Chondrocyte (in vitro differentiated cells): ENCODE measurements around the gene PPP2R2D. TPM values are rescaled to one million over a fixed set of nuclear protein-coding genes. Genes with fewer than 3 reads are reported as not detected.
A peak's percentile ranks its signal among the peaks of the same experiment; 100 is the strongest.

ENCODE experiments used
- DNase-seq: peaks from one replicate; pipeline ENCODE4 v3.0.0; 2021; ENCODE audit warnings: mixed read lengths, low spot score
- H3K27ac Mint-ChIP-seq: one replicate; pipeline ENCODE4 v1.8.0; 2021; ENCODE audit warnings: mild to moderate bottlenecking, moderate library complexity, mixed read lengths; ENCODE audit not compliant: unreplicated experiment
- H3K27me3 Mint-ChIP-seq: 2 replicates; pipeline ENCODE4 v1.8.0; 2021; ENCODE audit warnings: low read depth, mixed read lengths
- H3K36me3 Mint-ChIP-seq: 2 replicates; pipeline ENCODE4 v1.8.0; 2021; ENCODE audit warnings: low read depth, mixed read lengths
- H3K4me1 Mint-ChIP-seq: 2 replicates; pipeline ENCODE4 v1.8.0; 2021; ENCODE audit warnings: low read depth, mild to moderate bottlenecking, mixed read lengths
- H3K4me3 Mint-ChIP-seq: one replicate; pipeline ENCODE4 v1.8.0; 2021; ENCODE audit warnings: mild to moderate bottlenecking, moderate library complexity, mixed read lengths; ENCODE audit not compliant: unreplicated experiment
- H3K9me3 Mint-ChIP-seq: 2 replicates; pipeline ENCODE4 v1.8.0; 2021; ENCODE audit warnings: low read depth, mixed read lengths
- total RNA-seq: library from RNA; stranded (reverse); gene quantifications from 3 replicates; pipeline ENCODE4 v1.2.1, GENCODE V29; 2021
- TF ChIP-seq, protein P1 (sequence below): fragments of 200-600 bp; sonication (generic); IDR thresholded peaks from 2 replicates; pipeline ENCODE4 v1.5.0; 2021; ENCODE audit warnings: antibody characterized with exemption, mild to moderate bottlenecking, moderate library complexity

PPP2R2D gene
- total RNA-seq, 1 donor from 2014 or later, result 24.3 TPM

DNA sequence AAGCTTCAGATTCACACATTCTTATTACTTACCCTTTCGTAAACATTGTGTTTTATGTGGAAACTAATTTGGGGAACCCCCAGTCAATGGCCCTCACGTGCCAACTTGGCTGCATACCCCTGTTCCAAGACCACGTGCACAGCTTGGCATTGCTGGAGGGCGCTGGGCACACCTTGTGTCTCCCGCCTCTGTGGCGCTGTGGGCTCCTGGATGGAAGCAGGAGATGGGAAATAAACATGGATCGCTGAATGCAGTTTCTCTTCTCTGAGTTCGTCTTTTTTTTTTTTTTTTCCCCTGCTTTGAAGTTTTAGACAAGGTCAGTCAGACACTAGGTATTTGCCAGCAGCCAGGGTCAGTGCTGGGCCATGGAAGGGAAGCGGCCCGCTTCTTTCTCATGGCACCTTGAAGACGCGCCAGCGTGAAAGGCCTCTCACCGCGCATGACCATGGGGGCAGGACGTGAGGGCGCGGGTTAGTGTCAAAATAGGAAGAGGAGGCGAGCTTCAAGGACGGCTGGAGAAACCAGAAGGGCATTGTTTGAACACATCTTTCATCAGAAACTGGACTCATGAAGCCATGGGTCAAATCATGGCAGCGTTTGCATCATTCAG is 53.7 kb downstream of the PPP2R2D start:
- TF ChIP-seq, protein P1, sequence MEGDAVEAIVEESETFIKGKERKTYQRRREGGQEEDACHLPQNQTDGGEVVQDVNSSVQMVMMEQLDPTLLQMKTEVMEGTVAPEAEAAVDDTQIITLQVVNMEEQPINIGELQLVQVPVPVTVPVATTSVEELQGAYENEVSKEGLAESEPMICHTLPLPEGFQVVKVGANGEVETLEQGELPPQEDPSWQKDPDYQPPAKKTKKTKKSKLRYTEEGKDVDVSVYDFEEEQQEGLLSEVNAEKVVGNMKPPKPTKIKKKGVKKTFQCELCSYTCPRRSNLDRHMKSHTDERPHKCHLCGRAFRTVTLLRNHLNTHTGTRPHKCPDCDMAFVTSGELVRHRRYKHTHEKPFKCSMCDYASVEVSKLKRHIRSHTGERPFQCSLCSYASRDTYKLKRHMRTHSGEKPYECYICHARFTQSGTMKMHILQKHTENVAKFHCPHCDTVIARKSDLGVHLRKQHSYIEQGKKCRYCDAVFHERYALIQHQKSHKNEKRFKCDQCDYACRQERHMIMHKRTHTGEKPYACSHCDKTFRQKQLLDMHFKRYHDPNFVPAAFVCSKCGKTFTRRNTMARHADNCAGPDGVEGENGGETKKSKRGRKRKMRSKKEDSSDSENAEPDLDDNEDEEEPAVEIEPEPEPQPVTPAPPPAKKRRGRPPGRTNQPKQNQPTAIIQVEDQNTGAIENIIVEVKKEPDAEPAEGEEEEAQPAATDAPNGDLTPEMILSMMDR, result no peak
- Mint-ChIP-seq H3K27me3 (no peaks in the 10 kb centered on the region), H3K36me3 (peaks cover 25% of the 10 kb centered on the region), H3K27ac (no peak overlapping the region), H3K9me3 (no peaks in the 10 kb centered on the region), H3K4me3 (no peak overlapping the region), H3K4me1 (no peaks in the 10 kb centered on the region)
- no peak for DNase-seq

- Mint-ChIP-seq H3K4me3 (no peak overlapping the region), H3K36me3 (peaks cover 23% of the 10 kb centered on the region), H3K27ac (peak overlapping the region; percentile 61), H3K9me3 (no peaks in the 10 kb centered on the region), H3K27me3 (no peaks in the 10 kb centered on the region), H3K4me1 (no peaks in the 10 kb centered on the region)
- DNase-seq, result no peak
- TF ChIP-seq, protein P1, result no peak
These were observed 55.0 kb downstream of the PPP2R2D start for GRCh38 chr10:131955591-131956340.

DNA sequence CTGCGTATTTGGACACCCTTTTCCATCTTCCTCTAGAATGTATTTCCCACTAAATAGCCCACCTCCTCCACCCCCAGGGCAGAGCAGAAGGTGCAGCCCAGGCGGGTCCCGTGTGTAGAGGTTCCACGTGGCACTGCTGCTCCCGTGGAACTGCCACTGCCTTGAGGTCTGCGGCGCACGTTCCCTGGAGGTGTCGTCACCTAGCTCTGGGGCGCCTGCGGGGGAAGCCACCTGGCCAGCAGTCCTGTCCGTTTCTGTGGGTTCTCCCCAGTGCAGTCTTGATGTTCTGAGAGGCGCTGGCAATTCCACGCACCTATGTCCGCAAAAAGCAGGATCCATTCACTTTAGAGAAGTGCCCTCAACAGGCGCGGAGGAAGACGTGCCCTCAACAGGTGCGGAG is 59.0 kb downstream of the PPP2R2D start:
- Mint-ChIP-seq H3K9me3 (no peaks in the 10 kb centered on the region), H3K27ac (no peak overlapping the region), H3K27me3 (no peaks in the 10 kb centered on the region), H3K4me3 (no peak overlapping the region), H3K4me1 (no peaks in the 10 kb centered on the region), H3K36me3 (peaks cover 20% of the 10 kb centered on the region)
- TF ChIP-seq, protein P1, result no peak
- DNase-seq, result no peak

- Mint-ChIP-seq H3K27me3 (no peaks in the 10 kb centered on the region), H3K36me3 (peaks cover 17% of the 10 kb centered on the region)
These were observed 59.8 kb downstream of the PPP2R2D start for GRCh38 chr10:131960631-131961046.

DNA sequence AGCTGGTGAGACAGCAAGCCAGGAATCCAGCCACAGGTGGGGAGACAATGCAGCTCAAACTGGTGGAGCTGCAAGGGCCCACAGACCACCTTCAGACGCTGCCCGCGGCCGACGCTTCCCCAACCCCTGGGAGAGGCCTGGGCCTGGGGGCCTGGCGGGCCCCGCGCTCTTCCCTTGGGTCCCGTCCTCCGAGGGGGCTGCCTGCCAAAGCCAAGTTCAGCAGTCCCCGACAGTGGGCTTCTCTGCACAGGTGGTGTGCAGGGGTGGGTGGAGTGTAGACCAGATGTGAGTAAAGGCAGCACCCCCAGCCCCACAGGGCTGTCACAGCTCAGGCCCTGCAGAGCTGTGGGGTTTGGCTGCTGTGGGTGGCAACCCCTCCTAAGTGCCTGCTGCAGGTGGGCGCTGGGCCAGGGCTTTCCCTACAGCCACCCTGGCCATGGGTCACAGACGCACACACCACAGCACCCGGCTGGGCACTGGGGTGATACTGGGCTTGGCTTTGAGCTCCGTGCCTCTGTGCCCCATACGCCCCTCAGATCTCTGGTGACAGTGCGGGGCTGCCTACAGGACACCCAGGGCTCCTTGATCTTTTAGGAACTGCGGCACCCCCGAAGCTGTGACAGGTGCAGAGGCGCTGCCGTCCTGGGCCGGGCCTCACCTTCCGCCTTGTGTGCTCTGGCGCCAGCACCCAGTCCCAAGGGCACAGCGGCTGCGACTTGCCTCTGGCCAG is 60.4 kb downstream of the PPP2R2D start:
- Mint-ChIP-seq H3K9me3 (no peaks in the 10 kb centered on the region), H3K27me3 (no peaks in the 10 kb centered on the region), H3K4me3 (no peak overlapping the region), H3K4me1 (no peaks in the 10 kb centered on the region), H3K27ac (no peak overlapping the region), H3K36me3 (peaks cover 12% of the 10 kb centered on the region)
- DNase-seq, result peak; percentile 81
- TF ChIP-seq, protein P1, result no peak

More at GRCh38 chr10:131960631-131961046, 59.8 kb downstream of the PPP2R2D start:
- H3K9me3 Mint-ChIP-seq, result no peaks in the 10 kb centered on the region
- TF ChIP-seq, protein P1, result no peak
- peak; percentile 76 for DNase-seq
- no peak overlapping the region for H3K4me3 Mint-ChIP-seq
- H3K27ac Mint-ChIP-seq, result no peak overlapping the region
- no peaks in the 10 kb centered on the region for H3K4me1 Mint-ChIP-seq
